Vagina (tissue), 2 donors: ENCODE measurements around the gene RASAL2. TPM values are rescaled to one million over a fixed set of nuclear protein-coding genes. Genes with fewer than 3 reads are reported as not detected.

Experiments used
- DNase-seq, 2 donors: peaks; one replicate each; pipeline ENCODE4 v3.0.0-alpha.2; 2017; ENCODE audit errors: extremely low spot score in 2 of 2
- H3K27ac ChIP-seq: fragments of 200-600 bp; sonication (generic); one replicate; pipeline ENCODE4 v1.5.1; 2019
- H3K27me3 ChIP-seq: fragments of 200-600 bp; sonication (generic); one replicate; pipeline ENCODE4 v1.5.1; 2019
- H3K36me3 ChIP-seq, 2 donors: fragments of 200-600 bp; sonication (generic); one replicate each; pipeline ENCODE4 v1.5.1; 2017 to 2019
- H3K4me1 ChIP-seq: fragments of 200-600 bp; sonication (generic); one replicate; pipeline ENCODE4 v1.5.1; 2019
- H3K4me3 ChIP-seq, 2 donors: fragments of 200-600 bp; sonication (generic); 1 replicate in 1 of 2; 2 replicates in 1 of 2; pipeline ENCODE4 v1.5.1; 2016 to 2019
- H3K9me3 ChIP-seq: fragments of 200-600 bp; sonication (generic); one replicate; pipeline ENCODE4 v1.5.1; 2019
- CTCF ChIP-seq, 3 experiments: fragments of 450-650 bp in 2 of 3; fragments of 200-600 bp in 1 of 3; sonication (generic) in 1 of 3; IDR thresholded peaks; one replicate each; pipeline ENCODE4 v1.5.1; 2017 to 2019; ENCODE audit warnings: antibody characterized with exemption in 3 of 3, mild to moderate bottlenecking in 2 of 3, moderate library complexity in 2 of 3
- POLR2A ChIP-seq, 2 donors: fragments of 450-650 bp; IDR thresholded peaks; one replicate each; pipeline ENCODE4 v1.6.1; 2017; ENCODE audit warnings: antibody characterized with exemption in 2 of 2, mild to moderate bottlenecking in 2 of 2, moderate library complexity in 2 of 2
- POLR2AphosphoS5 ChIP-seq, 2 donors: sonication (generic); formaldehyde crosslinking; IDR thresholded peaks; one replicate each; pipeline ENCODE4 v1.9.0; 2017; ENCODE audit warnings: antibody characterized with exemption in 2 of 2, mild to moderate bottlenecking in 2 of 2, low read depth in 1 of 2; ENCODE audit not compliant: insufficient read depth in 1 of 2
- intact Hi-C: fragments of 100-400 bp; cut with DNase I; formaldehyde crosslinking; loops from one replicate; pipeline ENCODE4 v1.15.1; 2023
- total RNA-seq: library from RNA; depleted of rRNA; stranded (reverse); fragments of >200 nt; gene quantifications from one replicate; pipeline ENCODE4 v1.2.3, GENCODE V29; 2016

Gene RASAL2
- total RNA-seq, 1 donor from 2014 or later = 25.5 TPM

GRCh38 chr1:178092878-178093493 lies 918 bp upstream of the RASAL2 start:
- Histone ChIP-seq H3K4me1 (peaks cover 20% of the 10 kb centered on the region), H3K27ac (peak overlapping the region; percentile 31), H3K4me3 (peak overlapping the region; percentile 59 to 95), H3K36me3 (no peaks in the 10 kb centered on the region), H3K27me3 (no peaks in the 10 kb centered on the region), H3K9me3 (no peaks in the 10 kb centered on the region)
- intact Hi-C loops = loop anchor here (10.0 kb wide), 1 partner anchor 842 kb away; no protein-coding TSS in a partner anchor
- TF ChIP-seq POLR2AphosphoS5 (IDR thresholded peaks at IDR 0.05; ENCODE audit: insufficient read depth in 1 of 2, low read depth in 1 of 2) (no peak), CTCF (IDR thresholded peaks at IDR 0.05) (no peak), POLR2A (IDR thresholded peaks at IDR 0.05) (no peak)
- no peak for DNase-seq

- H3K27ac ChIP-seq = peak overlapping the region; percentile 82
- peak; percentile 37 to 60 for TF ChIP-seq POLR2AphosphoS5 (IDR thresholded peaks at IDR 0.05; ENCODE audit: insufficient read depth in 1 of 2, low read depth in 1 of 2)
- TF ChIP-seq POLR2A (IDR thresholded peaks at IDR 0.05) = no peak
- TF ChIP-seq CTCF (IDR thresholded peaks at IDR 0.05) = no peak
- no peaks in the 10 kb centered on the region for H3K9me3 ChIP-seq
- H3K4me1 ChIP-seq = peaks cover 20% of the 10 kb centered on the region
- peak in 1 of 2 donors; percentile 91 for DNase-seq
- H3K4me3 ChIP-seq = peak overlapping the region; percentile 59 to 95
- intact Hi-C loops = loop anchor here (10.0 kb wide), 1 partner anchor 841 kb away; no protein-coding TSS in a partner anchor
- no peaks in the 10 kb centered on the region for H3K27me3 ChIP-seq
- no peaks in the 10 kb centered on the region for H3K36me3 ChIP-seq
Measured at GRCh38 chr1:178093494-178093950, 382 bp upstream of the RASAL2 start.

- intact Hi-C loops = loop anchor here (10.0 kb wide), 1 partner anchor 840 kb away; no protein-coding TSS in a partner anchor
- Histone ChIP-seq H3K4me3 (peak overlapping the region; percentile 59 to 95), H3K36me3 (no peaks in the 10 kb centered on the region), H3K9me3 (no peaks in the 10 kb centered on the region), H3K27ac (peak overlapping the region; percentile 82), H3K27me3 (no peaks in the 10 kb centered on the region), H3K4me1 (peaks cover 20% of the 10 kb centered on the region)
- DNase-seq = no peak
- TF ChIP-seq POLR2A (IDR thresholded peaks at IDR 0.05) (no peak), CTCF (IDR thresholded peaks at IDR 0.05) (no peak), POLR2AphosphoS5 (IDR thresholded peaks at IDR 0.05; ENCODE audit: insufficient read depth in 1 of 2, low read depth in 1 of 2) (no peak)
Measured at GRCh38 chr1:178094739-178095645, 1.1 kb downstream of the RASAL2 start.

- Histone ChIP-seq H3K27me3 (no peaks in the 10 kb centered on the region), H3K4me1 (peaks cover 30% of the 10 kb centered on the region), H3K27ac (no peak overlapping the region), H3K36me3 (no peaks in the 10 kb centered on the region), H3K4me3 (peak overlapping the region in 1 of 2 donors; percentile 95), H3K9me3 (no peaks in the 10 kb centered on the region)
- no peak for DNase-seq
- intact Hi-C loops = loop anchor here (10.0 kb wide), 1 partner anchor 838 kb away; no protein-coding TSS in a partner anchor
- TF ChIP-seq CTCF (IDR thresholded peaks at IDR 0.05) (no peak), POLR2A (IDR thresholded peaks at IDR 0.05) (no peak), POLR2AphosphoS5 (IDR thresholded peaks at IDR 0.05; ENCODE audit: insufficient read depth in 1 of 2, low read depth in 1 of 2) (no peak)
Measured at GRCh38 chr1:178096421-178096820, 2.5 kb downstream of the RASAL2 start.
